ENCODE measurements around the gene GIPC2.

- no peak for TF ChIP-seq GATA2 (IDR thresholded peaks at IDR 0.05; ENCODE audit: low read depth, low read length)
- TF ChIP-seq GATA3 (IDR thresholded peaks at IDR 0.05; ENCODE audit: low read depth, low read length): no peak
These were observed 16.2 kb downstream of the GIPC2 start for GRCh38 chr1:78061825-78062523.

Measured in SH-SY5Y (cell line).